IPS-NIHi11 (cell line): ENCODE data around the gene MT1E.
A peak's percentile ranks its signal among the peaks of the same experiment; 100 is the strongest.

Experiments
- DNase-seq: peaks from one replicate; pipeline ENCODE4 v3.0.0; 2012; ENCODE audit warnings: mixed read lengths, low spot score

MT1E gene

GRCh38 chr16:56626685-56627084 is 1.1 kb downstream of the MT1E start:
- no peak for DNase-seq

- DNase-seq: no peak
Measured at GRCh38 chr16:56628486-56629350, 3.1 kb downstream of the MT1E start.

- no peak for DNase-seq
Measured at GRCh38 chr16:56629531-56629930, 4.0 kb downstream of the MT1E start.

- no peak for DNase-seq
Measured at GRCh38 chr16:56630134-56630533, 4.6 kb downstream of the MT1E start.

GRCh38 chr16:56631197-56631596 is 5.6 kb downstream of the MT1E start:
- DNase-seq: no peak

GRCh38 chr16:56631832-56632155 is 6.2 kb downstream of the MT1E start:
- DNase-seq: no peak

- DNase-seq: peak; percentile 48
Measured at GRCh38 chr16:56632156-56632847, 6.7 kb downstream of the MT1E start, which contains the start of gene MT1M. Gene MT1M (plus strand): TSS chr16:56632659. CDS start chr16:56632732, 73 bp downstream.

GRCh38 chr16:56632848-56633365 is 7.3 kb downstream of the MT1E start:
- no peak for DNase-seq

GRCh38 chr16:56633535-56633934 is 8.0 kb downstream of the MT1E start:
- DNase-seq: no peak

- no peak for DNase-seq
Measured at GRCh38 chr16:56634715-56635440, 9.3 kb downstream of the MT1E start.

GRCh38 chr16:56635441-56635967 is 9.9 kb downstream of the MT1E start:
- DNase-seq: no peak

GRCh38 chr16:56636616-56637413 is 11.2 kb downstream of the MT1E start:
- no peak for DNase-seq

- peak; percentile 77 for DNase-seq
Measured at GRCh38 chr16:56637814-56638750, 12.5 kb downstream of the MT1E start, which contains the start of gene MT1A. Gene MT1A (plus strand): TSS chr16:56638666. CDS start chr16:56638739, 73 bp downstream.

- DNase-seq: no peak
Measured at GRCh38 chr16:56639045-56639444, 13.5 kb downstream of the MT1E start.

- DNase-seq: no peak
Measured at GRCh38 chr16:56640076-56640475, 14.5 kb downstream of the MT1E start.

- no peak for DNase-seq
Measured at GRCh38 chr16:56641166-56641565, 15.6 kb downstream of the MT1E start.

GRCh38 chr16:56643080-56643778 is 17.6 kb downstream of the MT1E start:
- DNase-seq: peak; percentile 74

- DNase-seq: no peak
Measured at GRCh38 chr16:56643833-56644232, 18.3 kb downstream of the MT1E start.

GRCh38 chr16:56645311-56645710 is 19.7 kb downstream of the MT1E start:
- DNase-seq: no peak
